ENCODE measurements around the gene DEPDC5.
A peak's percentile ranks its signal among the peaks of the same experiment; 100 is the strongest.
"Not testable (repeated sequence)": the region's sequence is repeated elsewhere in the genome, so short reads cannot be mapped to it uniquely, and the experiment has no call there.

The DEPDC5 gene

GRCh38 chr22:31749636-31750364 is 4.0 kb upstream of the DEPDC5 start, which contains the start of gene PRR14L:
Gene PRR14L, minus strand, starts transcription at chr22:31750132. Its CDS starts 11,272 bp downstream, at chr22:31738860.
- TF ChIP-seq ZFX (IDR thresholded peaks at IDR 0.05) (peak; percentile 78), CTCF (conservative IDR thresholded peaks at IDR 0.05) (no peak)
- H3K27ac ChIP-seq: peak within 1 kb of the TSS; percentile 99

DNA sequence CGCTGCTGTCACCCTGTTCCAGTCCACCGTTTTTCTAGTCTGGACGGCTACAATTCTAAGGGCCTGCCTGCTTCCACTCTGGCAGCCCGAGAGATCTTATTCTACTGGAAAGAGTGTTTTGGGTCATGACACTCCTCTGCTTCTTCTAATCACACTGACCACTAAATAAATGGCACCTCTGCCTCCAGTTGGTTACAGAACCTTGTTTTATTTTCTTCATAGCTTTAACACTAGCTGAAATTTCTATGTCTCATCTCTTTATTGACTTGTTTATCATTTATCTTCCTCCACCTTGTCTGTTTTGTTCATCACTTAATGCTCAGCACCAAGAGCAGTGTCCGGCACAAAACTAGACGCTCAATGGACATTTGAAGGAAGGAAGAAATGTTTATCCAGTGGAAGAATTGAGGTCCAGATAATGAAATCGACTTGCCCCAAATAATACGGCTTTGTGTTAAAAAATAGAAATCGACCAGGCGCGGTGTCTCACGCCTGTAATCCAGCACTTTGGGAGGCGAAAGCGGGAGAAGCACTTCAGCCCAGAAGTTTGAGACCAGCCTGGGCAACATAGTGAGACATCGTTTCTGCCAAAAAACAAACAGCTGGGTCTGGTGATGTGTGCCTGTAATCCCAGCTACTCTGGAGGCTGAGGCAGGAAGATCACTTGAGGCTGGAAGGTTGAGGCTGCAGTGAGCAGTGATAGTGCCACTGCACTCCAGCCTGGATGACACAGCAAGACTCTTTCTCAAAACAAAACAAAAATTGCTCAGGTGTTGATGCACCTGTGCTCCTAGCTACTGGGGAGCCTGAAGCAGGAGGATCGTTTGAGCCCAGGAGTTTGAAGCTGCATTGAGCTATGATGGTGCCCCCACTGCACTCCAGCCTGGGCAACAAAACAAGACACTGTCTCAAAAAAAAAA is 3.2 kb upstream of the DEPDC5 start:
- H3K27ac ChIP-seq: peak overlapping the region; percentile 99
- TF ChIP-seq CTCF (conservative IDR thresholded peaks at IDR 0.05): no peak
- TF ChIP-seq ZFX (IDR thresholded peaks at IDR 0.05): no peak

DNA sequence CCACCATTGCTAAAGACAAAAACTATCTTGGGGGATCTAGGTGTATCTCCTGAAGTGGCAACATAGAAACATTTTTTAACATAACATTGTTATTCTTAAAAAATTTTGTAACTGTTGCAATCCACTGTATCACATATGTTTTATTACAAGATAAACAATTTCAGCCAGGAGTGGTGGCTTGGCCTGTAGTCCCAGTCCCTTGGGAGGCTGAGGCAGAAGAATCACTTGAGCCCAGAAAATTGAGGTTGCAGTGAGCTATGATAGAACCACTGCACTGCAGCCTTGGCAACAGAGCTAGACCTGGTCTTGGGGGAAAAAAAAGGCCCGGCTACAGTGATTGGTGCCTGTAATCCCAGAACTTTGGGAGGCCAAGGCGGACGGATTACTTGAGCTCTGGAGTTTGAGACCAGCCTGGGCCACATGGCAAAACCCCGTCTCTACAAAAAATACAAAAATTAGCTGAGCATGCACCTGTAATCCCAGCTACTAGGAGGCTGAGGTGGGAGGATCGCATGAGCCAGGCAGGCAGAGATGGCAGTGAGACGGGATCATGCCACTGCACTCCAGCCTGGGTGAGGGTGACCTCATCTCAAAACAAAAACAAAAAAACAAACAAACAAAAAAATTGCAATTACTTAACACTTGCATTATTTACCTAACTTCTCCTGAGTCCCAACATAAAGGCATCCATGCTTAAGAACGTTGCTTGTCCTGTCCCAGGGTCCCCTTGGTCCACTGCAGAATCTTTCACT is 1.5 kb upstream of the DEPDC5 start:
- TF ChIP-seq CTCF (conservative IDR thresholded peaks at IDR 0.05): no peak
- TF ChIP-seq ZFX (IDR thresholded peaks at IDR 0.05): no peak
- peak overlapping the region; percentile 18; the same call in 1 of the 2 replicates for H3K27ac ChIP-seq

DNA sequence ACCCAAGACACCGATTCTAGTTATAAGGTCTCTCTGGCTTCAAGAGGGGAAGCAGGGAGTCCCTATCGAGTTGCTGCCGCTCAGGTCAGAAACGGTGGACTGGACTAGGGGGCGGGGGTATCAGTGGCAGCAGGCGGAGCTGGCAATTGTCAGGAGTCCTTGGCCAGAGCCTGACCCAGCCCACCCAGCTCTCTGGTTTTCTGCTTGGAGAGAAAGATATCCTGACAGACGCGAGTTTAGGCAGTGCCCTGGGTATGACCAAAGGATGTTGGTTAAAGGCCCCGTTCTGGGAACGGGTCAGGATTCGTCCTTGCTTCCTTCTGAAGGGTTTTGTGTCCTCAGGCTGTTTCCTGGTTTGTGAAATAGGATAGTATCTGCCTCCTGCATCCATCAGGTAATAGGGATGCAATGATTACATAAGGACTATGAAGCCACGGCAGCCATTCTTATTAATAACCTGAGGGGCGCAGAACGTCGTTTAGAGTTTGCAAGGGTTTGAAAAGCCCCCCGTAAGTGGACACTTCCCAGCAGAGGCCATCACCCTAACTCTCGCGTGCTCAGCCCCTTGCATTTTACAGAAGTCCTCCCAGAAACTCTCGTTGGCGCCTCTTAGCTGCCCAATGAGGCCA is 700 bp upstream of the DEPDC5 start:
- TF ChIP-seq ZFX (IDR thresholded peaks at IDR 0.05) (no peak), CTCF (conservative IDR thresholded peaks at IDR 0.05) (no peak)
- H3K27ac ChIP-seq: peak overlapping the region; percentile 89

GRCh38 chr22:31754813-31755212 is 994 bp downstream of the DEPDC5 start:
- peak overlapping the region; percentile 89; the same call in 1 of the 2 replicates for H3K27ac ChIP-seq
- no peak for TF ChIP-seq ZFX (IDR thresholded peaks at IDR 0.05)
- no peak for TF ChIP-seq CTCF (conservative IDR thresholded peaks at IDR 0.05)

- no peak for TF ChIP-seq CTCF (conservative IDR thresholded peaks at IDR 0.05)
- no peak for TF ChIP-seq ZFX (IDR thresholded peaks at IDR 0.05)
- H3K27ac ChIP-seq: no peak overlapping the region
Measured at GRCh38 chr22:31757265-31757664, 3.4 kb downstream of the DEPDC5 start.

- not testable (repeated sequence) for H3K27ac ChIP-seq
Measured at GRCh38 chr22:31758860-31759259, 5.0 kb downstream of the DEPDC5 start.

Data from C4-2B (cell line).